Dermis blood vessel endothelial cell (primary cell): ENCODE measurements around the gene KCTD1. TPM values are rescaled to one million over a fixed set of nuclear protein-coding genes. Genes with fewer than 3 reads are reported as not detected.

ENCODE experiments used
- DNase-seq: peaks from one replicate; pipeline ENCODE4 v3.0.0; 2010
- total RNA-seq: library from RNA; depleted of rRNA; stranded (reverse); fragments of >200 nt; gene quantifications from 2 replicates; pipeline ENCODE4 v1.2.3, GENCODE V29; 2014

The KCTD1 gene
- total RNA-seq, 1 donor from 2014 or later = 7.0 TPM

DNA sequence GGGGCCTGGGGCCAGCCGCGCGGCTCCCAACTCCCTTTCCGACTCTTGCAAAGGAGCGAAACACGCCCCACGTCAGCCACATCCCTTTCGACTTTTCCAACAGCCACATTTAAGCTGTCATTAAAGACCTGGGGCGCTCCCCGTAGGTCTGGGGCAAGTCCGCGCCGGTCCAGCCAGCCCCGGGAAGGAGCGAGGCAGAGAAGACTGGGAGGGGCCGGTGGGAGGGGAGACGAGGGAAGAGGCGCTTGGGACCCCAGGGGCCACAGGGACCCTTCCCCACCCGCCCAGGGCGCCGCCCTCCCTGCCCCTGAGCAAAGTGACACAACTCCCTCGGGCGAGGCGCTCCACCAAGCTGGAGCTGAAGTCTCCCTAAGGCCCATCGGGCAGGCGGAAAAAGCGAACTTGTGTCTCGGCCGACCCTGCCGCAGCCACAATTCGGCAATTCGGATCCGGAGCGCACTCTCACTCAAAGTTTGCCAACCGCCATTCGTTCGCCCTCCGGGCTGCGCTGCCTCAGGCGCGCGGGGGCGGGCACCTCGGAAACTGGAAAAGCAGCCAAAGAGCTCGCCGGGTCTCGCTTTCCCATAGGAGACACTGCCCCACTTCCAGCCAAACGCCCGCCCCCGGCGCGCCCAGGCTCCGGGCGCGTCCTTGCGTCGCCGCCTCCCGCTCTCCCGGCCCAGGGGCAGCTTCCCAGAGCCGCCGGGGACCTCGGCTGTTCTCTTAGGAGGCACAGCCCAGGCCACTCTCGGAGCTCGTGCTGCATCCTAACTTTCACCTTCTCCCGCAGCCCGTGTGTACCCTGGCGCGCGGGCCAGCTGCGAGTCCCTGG lies 1.1 kb upstream of the KCTD1 start:
- peak; percentile 49 for DNase-seq

DNA sequence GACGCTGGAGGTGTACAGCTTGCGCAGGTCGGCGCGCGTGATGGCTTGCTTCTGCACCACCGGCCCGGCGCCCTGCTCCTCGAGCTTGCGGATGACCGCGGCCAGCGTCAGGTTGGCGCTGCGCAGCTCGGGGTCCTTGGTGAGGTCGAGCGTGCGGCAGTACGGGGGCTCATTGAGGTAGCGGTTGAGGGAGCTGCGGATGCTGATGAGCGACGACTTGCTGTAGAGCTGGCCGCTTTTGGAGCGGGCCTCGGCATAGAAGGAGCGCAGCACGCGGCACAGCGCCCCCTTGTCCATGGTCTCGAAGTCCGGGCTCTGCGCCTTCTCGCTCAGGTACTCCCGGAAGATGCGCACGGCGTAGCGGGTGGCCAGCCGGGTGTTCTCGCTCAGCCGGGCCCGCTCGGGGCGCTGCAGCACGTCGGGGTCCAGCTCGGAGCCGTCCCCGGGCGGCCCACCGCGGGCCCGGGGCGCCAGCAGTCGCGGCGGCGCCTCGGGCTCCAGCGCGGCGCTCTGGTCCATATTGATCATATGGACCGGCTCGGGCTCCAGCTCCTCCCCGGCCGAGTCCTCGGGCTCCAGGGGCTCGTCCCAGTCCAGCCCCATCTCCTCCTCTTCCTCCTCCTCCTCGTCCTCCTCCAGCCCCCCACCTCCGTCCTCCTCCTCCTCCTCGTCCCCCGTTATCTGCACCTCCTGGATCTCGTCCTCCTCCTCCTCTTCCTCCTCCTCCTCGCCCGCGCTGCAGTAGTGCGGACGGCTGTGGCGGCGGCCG lies 523 bp downstream of the KCTD1 start:
- peak; percentile 88 for DNase-seq

DNA sequence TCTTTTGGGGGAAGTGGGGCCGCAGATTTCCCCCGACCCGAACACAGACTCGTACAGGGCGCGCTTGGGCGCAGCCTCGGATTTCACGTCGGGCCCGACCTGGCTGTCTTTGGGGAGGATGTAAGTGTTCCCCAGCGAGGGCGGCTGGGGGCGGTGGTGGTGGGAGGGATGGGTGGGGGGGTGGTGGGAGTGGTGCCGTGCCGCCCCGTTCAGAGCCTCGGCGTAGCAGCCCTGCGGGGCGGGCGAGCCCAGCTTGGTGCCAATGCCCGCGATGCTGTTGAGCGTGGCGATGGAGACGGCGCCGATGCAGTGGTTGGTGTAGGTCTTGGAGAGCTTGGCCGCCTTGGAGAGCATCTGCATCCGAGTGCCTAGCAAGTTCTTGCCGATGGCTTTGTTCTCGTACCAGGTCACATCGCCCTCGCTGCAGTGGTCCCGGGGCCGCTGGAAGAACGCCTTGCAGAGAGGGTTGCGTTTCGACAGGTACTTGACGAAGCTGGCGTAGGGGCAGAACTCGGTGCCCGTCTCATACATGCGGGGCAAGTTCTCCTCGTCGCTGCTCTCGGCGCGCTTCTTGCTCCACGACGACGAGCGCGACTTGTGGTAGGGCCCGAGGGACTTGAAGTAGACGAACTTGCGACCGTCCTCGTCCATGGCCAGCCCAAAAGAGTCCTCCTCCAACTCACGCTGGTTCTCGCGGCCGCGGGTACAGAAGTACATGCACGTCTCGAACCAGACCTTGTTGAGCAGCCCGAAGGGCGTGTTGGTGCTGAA lies 1.3 kb downstream of the KCTD1 start:
- DNase-seq = no peak

DNA sequence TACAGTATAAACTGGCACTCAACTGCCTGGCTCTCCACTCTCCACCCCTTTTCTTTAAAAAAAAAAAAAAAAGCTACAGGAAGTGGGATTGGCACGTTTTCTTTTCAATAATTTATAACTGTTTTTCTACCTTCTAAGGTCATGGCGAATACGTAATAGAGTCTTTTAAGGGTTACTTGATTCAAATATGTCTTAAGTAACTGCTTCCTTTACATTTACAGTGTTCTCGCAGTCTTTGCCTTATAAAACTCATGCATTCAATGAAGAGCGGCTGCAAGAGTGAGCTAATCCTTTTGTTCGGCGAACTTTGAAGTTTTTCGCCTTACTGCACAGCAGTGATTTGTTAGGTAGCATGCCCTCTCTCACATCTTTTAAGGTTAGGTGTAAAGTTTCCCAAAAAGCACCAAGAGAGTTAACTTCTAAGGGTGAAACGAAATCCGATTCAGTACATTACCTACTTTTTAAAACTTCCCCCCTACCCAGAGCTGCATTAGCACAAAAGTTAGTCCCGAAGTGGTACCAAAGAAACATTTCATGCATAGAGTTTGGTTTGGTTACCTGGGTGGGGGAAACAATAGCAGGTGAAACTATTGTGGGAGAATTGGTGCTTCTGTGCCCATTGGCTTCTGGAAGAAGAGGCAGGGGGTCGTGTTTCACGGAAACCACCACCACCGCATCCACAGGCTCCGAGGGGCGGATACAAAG lies 2.0 kb downstream of the KCTD1 start:
- no peak for DNase-seq

DNA sequence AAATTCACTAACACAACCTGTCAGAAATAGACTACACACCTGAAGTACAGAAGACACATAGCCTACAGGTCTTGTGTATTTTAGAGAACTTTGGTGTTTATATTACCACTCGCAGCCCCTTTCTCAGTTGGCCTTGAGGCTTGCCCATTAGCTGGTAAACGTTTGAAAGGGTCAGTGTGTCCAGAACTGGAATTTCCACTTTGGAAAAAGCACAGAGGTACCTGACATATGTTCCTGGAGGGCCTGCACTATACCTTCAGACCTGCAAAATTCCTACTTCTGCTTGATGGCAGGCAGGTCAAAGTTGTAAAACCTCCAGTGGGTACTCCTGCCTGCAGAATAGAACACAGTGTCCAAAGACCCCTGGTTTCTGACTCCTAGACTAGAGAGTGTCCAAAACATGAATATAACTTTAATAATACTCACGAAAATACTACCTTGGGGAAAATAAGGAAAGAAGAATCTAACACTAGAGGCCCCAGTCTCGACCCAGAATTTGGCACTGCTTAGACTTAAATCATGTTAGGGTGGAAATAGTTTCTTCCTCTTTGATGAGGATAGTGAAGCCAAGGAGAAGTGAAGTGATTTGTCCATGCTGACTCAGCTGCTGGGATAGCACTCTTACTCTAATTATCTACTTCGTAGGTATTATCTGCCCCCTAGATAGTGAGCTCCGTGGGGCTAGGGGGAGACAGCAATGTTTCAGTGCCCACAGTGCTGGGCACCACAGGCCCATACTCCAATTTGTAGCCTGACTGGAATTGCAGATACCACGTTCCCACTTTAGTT lies 2.8 kb downstream of the KCTD1 start:
- DNase-seq = no peak

DNA sequence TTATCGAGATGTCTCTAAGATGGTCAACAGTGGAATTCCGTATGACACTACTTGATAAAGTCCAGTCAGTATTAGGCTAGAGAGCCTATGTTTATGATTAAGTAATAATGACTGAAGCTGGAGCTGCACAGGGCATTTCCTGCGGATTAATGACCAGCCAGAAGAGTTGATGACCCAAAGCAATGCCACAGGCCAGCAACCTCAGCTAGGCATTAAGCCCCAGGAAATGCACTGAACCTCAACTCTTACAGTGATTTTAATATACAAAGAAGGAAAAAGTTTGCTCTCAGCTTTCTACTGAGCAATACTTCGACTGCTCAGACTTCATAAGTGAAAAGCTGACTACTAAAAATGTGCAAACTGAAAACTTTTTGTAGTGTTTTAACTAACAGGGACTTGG lies 3.9 kb downstream of the KCTD1 start:
- DNase-seq = peak; percentile 20

DNA sequence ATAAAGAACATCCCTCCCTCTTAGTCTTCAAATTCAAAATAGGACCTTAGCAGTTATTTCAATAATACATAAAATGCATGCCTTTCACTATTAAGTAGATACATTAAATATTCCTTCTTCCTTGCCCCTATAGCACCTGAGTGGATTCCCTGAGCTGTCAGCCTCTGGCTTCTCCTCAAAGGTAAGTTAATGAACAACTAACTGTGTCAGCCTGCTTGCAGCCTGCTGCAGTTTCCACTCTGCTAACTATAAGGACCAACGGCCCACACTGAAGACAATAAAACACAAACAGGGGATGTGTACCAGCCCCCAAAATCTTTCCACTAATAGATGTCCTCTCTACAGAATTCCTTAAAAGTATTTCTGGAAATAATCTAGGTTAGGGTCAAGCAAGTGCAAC lies 5.0 kb downstream of the KCTD1 start:
- no peak for DNase-seq

DNA sequence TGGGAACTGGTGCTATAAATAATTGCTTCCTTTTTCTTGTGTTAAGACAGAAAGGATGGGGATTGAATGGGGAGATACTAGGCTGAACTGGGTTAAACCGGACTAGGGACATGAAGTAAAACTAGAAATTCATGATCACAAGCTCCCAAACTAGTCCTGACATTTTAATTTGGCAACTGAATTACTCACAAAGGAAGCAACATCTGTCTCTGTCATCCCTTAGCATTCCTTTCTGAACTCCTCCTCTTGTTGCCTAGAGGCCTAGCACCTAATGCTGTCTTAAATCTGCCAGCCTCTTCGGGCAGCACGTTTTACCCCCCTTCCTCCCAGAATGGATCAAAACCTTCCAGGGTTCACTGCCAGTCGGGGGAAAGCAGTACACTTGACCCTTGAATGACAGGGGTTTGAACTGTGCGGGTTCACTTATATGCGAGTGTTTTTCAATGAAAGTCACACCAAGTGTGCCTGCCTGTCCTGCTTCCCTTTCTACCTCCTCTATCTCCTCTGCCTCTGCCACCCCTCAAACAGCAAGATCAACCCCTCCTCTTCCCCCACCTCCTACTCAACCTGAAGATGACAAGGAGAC lies 8.2 kb downstream of the KCTD1 start:
- DNase-seq = no peak

DNA sequence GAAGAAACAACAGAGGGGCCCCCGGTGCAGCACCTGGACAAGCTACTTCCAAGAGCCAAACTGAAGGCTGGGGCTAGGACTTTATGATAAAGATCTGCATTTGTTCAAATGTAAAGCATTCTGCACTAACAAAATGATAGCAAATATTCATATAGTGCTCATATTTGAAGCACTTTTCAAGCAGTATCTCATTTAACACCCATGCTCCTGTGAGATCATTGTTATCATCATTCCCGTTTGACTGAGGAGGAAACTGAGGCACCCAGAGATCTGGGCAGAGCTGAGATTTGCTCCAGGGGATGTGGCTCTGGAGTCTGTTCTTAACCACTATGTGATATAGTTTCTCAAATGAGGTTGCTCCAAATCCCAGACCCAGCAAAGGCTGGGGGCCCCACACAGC lies 9.8 kb downstream of the KCTD1 start:
- no peak for DNase-seq

DNA sequence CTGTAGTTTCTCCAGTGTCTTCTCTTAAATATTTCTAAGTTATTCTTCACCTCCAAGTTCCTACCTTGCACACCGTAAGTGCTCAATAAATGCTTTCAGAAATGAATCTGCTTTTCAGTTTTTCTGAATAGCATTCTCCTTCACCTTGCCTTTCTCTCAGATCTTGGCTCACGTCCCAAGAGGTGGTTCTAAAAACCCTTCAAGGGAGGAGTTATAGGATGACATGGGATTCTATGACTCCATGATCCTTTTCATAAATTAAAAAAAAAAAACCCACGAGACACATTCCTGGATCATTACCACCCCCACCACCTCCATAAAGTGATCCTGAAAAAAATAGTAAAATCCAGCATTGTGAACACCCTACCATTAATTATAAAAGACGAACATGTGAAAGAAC lies 11.7 kb downstream of the KCTD1 start:
- no peak for DNase-seq

DNA sequence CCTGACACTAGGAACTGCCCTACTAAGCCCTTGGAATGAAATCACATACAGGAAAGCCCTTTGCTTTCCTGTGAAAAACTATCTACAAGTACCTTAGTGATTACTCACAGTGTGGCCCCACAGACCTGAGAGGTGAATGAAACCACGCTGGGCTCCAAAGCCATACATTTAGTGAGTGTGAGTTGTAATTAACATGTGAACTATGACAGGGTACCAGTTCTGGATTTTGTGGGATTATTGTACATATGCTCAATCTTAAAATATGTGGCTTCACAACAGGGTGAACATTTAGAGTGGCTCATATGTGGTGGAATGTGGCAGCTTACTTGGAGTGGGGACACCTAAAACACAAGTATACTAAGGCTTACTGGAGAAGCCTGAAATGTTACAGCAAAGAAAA lies 12.3 kb downstream of the KCTD1 start:
- DNase-seq = no peak

DNA sequence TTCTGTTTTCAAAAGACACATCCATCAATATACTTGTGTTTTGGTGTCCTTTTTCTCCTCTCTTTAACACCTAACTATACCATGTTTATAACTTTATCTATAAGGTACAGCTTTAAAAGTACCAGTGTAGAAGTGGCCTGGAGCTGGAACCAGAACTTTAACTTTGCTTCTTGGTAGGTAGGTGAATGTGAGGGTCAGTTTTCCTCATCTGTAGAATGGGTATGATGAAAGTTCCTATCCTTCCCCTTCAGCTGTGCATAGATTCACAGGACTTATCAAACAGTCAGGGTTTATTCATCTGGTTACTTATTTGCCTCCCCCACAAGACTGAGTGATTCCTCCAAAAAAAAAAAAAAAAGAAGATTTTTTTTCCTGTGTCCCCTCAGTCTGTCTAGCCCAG lies 12.7 kb downstream of the KCTD1 start:
- no peak for DNase-seq

DNA sequence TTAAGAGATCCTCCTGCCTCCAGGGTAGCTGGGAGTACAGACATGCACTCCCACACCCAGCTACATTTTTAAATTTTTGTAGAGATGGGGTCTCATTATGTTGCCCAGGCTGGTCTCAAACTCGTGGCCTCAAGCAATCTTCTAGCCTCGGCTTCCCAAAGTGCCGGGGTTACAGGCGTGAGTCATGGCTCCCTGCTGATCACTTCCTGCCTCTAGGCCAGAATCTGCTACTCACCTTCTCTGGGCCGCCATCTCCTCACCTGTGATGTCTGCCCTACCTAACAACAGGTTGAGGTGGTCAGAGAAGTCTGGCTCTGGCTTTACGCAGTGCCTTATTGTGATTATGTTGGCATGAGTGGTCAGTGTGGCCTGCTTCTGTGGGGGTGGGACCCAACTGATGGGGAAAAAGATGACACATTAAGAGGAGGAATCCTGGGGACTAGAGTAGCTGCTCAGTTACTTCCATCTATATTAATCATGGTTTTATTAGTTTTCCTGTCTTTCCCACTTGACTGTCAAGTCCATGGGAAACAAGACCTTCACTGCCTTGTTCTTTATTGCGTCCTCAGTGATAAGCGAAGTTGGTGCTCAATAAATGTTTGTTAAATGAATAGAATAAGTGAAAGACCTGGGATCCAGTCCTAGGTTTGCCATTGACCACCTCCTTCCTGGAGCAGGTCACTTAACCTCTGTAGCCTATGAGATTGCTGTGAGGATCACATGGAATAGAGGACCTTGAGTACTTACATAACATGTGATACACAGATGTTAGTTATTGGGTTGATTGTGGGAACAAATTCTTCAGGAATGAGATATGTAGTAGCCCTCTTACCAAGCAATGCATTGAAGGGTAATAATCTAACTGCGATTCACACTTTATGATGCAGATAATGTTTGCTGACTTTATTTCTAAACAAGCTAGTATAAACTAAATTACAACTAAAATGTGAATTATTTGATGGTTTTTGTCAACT lies 15.7 kb downstream of the KCTD1 start:
- no peak for DNase-seq

DNA sequence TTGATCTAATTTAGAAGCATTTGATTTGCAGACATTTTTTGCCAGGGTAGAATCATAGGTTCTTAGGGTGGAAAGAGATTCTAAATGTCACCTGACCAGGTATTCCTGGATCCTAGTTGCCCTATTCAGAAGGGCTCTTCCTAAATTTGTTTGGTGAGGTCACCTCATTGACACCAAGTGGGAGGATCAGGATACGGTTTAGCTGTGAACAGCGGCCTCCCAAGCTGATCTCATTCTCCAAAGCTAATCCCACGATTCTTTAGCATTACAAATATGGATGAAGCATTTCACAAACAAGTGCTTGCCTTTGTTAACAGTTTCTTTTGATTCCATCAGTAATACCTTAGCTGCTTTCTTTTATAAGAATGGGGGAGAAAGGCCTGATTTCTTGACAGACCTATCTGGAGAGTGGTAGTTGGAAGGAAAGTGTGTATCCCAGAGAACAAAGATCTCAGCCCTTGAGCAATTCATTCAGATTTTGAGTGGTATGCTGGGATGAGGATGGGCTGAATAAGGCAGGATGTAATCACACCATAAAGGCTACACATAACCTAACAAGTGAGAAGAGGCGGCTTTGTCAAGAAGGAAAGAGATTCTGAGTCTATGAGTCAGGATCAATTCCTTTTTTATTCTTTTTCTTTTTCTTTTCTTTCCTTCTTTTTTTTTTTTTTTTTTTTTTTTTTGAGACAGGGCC lies 16.6 kb downstream of the KCTD1 start:
- no peak for DNase-seq

DNA sequence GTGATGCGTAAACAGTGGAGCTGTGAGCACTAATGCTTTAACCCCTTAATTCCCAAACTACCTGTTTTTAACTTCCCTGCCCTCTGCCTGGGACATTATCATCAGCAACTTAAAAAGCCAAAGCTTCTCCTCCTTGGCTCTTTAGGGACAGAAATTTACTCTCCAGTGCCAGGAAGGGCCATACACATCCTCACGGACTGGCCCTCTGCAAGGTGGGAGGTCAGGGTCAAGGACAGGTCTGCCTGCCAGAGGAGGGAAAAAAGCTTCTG lies 21.5 kb downstream of the KCTD1 start:
- DNase-seq = no peak

DNA sequence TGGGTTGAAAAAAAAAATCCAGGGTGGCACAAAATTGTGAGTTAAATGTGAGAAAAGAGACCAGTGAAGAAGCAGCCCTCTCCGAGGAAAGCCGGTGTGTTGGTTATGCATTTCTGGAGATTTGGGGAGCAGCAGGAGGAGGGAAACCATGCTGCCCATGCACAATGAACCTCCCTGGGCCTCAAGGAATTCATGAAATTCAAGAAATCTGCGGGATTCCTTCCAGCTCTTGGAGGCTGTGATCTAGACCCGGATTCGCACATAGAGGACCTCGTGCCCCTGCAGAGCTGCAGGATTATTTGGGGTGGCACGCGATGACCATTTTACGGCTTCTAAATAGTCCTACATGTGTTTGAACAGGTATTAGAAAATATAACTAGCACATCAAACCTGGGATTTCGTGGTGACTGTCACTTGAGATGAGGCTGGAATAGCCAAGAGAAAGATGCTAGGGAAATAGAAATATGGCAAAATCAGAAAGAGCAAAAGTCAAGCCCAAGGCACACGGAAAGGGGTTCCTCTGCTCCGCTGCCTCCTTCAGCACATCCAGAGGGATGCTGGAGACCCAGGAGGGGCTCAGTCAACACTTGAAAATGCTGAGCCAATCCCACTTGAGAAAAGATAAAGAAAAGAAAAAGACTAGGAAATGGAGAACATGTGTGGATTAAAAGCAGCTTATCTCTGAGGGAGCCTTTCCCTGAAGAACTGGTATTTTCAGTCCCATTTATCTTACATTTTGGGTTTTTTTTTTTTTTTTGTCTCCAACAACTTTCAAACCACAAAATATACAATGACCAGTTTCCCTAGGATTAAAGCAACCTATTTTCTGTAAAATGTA lies 22.0 kb downstream of the KCTD1 start:
- no peak for DNase-seq

DNA sequence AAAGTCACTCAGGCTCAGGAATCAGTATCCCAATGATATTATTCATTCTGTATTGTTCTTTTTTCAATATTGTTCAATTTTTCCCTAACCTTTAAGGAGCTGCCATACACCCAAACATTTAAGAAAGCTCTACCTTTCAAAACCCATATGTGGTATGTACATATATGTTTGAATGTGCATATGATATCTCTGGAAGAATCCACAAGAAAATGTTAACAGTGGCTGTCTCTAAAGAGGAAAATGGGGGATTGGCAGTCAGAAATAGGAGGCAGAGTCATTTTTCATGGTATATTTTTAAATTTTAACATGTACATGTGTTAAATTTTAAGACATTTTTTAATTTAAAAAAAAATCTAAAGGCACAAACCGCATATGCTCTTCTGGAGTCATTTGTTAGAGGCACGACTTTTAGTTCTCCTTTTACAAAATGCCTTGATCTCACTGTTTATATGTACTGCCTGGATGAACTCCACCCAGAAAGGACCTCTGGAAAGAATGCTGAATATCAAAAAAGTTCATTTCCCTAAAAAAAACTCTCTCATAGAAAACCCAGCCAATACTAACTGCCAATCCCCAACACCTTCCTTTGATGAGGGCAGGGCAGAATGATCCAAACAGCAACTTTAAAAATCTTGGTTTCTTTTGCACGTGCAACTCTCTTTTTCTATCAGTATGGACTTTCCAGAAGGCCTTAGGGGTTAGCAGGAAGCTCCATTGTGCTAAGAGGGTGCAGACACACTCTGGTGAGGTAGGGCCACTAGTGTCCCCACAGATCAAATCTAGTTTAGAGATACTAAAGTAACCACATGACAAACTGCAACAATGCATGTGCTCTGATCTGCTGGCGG lies 23.6 kb downstream of the KCTD1 start:
- DNase-seq = no peak

DNA sequence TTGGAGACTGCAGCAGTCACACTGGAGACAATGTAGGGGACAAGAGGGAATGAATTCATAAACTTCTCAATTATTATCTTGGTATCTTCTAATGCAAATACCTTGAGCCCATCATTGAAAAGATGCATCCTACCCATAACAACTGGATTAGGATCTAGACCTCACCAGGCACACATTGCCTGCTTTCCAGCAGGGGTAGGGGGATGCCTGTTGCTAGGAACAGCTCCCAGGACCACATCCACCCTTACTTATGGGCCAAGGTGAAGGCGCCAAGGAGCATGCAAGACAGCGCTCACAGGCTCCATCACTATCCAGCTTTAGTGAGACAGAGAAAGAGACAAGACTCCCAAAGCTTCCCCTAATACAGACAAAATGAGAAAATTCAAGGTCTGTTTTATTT lies 24.4 kb downstream of the KCTD1 start:
- DNase-seq = no peak
